Neuronal stem cell (in vitro differentiated cells): ENCODE data around the gene STAM.

Experiments used
- DNase-seq: peaks from one replicate; pipeline ENCODE4 v3.0.0-alpha.2; 2013; ENCODE audit warnings: low spot score
- H2AFZ ChIP-seq: one replicate; pipeline ENCODE4 v1.6.1; 2013; ENCODE audit warnings: mild to moderate bottlenecking, low read length, inconsistent platforms
- H2AK5ac ChIP-seq: 2 replicates; pipeline ENCODE4 v1.6.1; 2013; ENCODE audit warnings: low read depth, mild to moderate bottlenecking, inconsistent platforms, low read length, moderate library complexity, mixed read lengths
- H2BK120ac ChIP-seq: 2 replicates; pipeline ENCODE4 v1.6.1; 2013; ENCODE audit warnings: low read depth, mild to moderate bottlenecking, inconsistent platforms, low read length, moderate library complexity, mixed read lengths
- H2BK12ac ChIP-seq: one replicate; pipeline ENCODE4 v1.6.1; 2013; ENCODE audit warnings: low read length, inconsistent platforms
- H2BK15ac ChIP-seq: 2 replicates; pipeline ENCODE4 v1.6.1; 2013; ENCODE audit warnings: mild to moderate bottlenecking, low read length, inconsistent platforms, mixed read lengths
- H2BK5ac ChIP-seq: one replicate; pipeline ENCODE4 v1.6.1; 2013; ENCODE audit warnings: inconsistent platforms, mild to moderate bottlenecking, low read length, moderate library complexity
- H3K14ac ChIP-seq: one replicate; pipeline ENCODE4 v1.6.1; 2013; ENCODE audit warnings: low read length, inconsistent platforms
- H3K18ac ChIP-seq: 2 replicates; pipeline ENCODE4 v1.6.1; 2013; ENCODE audit warnings: low read length, inconsistent platforms
- H3K23ac ChIP-seq: 2 replicates; pipeline ENCODE4 v1.6.1; 2013; ENCODE audit warnings: low read depth, mild to moderate bottlenecking, mixed read lengths, low read length, inconsistent platforms; ENCODE audit not compliant: poor library complexity
- H3K27ac ChIP-seq: replicated peaks from 3 replicates; pipeline ENCODE4 v1.5.1; 2013; ENCODE audit warnings: low read length, inconsistent platforms
- H3K27me3 ChIP-seq, 3 experiments: 2 replicates each; pipeline ENCODE4 v1.6.1; 2013; ENCODE audit warnings: low read length in 3 of 3, mild to moderate bottlenecking in 2 of 3, inconsistent platforms in 1 of 3, low read depth in 1 of 3, mixed read lengths in 1 of 3, moderate library complexity in 1 of 3; ENCODE audit not compliant: control insufficient read depth in 3 of 3, insufficient read depth in 3 of 3
- H3K36me3 ChIP-seq, 2 donors: replicated peaks in 1 of 2; 2 replicates each; pipeline ENCODE4 v1.6.1; 2013; ENCODE audit warnings: low read length in 2 of 2; ENCODE audit not compliant: control insufficient read depth in 2 of 2, insufficient read depth in 2 of 2
- H3K4ac ChIP-seq: 2 replicates; pipeline ENCODE4 v1.6.1; 2013; ENCODE audit warnings: inconsistent platforms, mild to moderate bottlenecking, low read length, moderate library complexity
- H3K4me1 ChIP-seq, 2 donors: 1 replicate in 1 of 2; 2 replicates in 1 of 2; pipeline ENCODE4 v1.6.1; 2013; ENCODE audit warnings: low read length in 2 of 2, low read depth in 1 of 2; ENCODE audit not compliant: control insufficient read depth in 2 of 2, insufficient read depth in 1 of 2
- H3K4me2 ChIP-seq: one replicate; pipeline ENCODE4 v1.6.1; 2013; ENCODE audit warnings: mild to moderate bottlenecking, low read length, inconsistent platforms; ENCODE audit not compliant: insufficient read depth, poor library complexity, severe bottlenecking
- H3K4me3 ChIP-seq, 2 donors: 2 replicates each; pipeline ENCODE4 v1.5.1; 2013; ENCODE audit warnings: low read length in 2 of 2, mild to moderate bottlenecking in 2 of 2, inconsistent platforms in 1 of 2, moderate library complexity in 1 of 2
- H3K79me1 ChIP-seq: one replicate; pipeline ENCODE4 v1.6.1; 2013; ENCODE audit warnings: low read depth, mild to moderate bottlenecking, inconsistent platforms, low read length, moderate library complexity
- H3K9ac ChIP-seq: one replicate; pipeline ENCODE4 v1.6.1; 2013; ENCODE audit warnings: mild to moderate bottlenecking, low read depth, low read length, inconsistent platforms; ENCODE audit not compliant: poor library complexity
- H3K9me3 ChIP-seq, 2 donors: replicated peaks in 1 of 2; 2 replicates each; pipeline versions ENCODE3 to v1.6.1; 2013; ENCODE audit warnings: low read length in 2 of 2, mild to moderate bottlenecking in 2 of 2, inconsistent platforms in 1 of 2, low read depth in 1 of 2, mixed read lengths in 1 of 2, moderate library complexity in 1 of 2; ENCODE audit not compliant: control insufficient read depth in 2 of 2, insufficient read depth in 1 of 2
- H4K8ac ChIP-seq: one replicate; pipeline ENCODE4 v1.6.1; 2013; ENCODE audit warnings: low read depth, mild to moderate bottlenecking, inconsistent platforms, low read length, moderate library complexity
- H4K91ac ChIP-seq: one replicate; pipeline ENCODE4 v1.6.1; 2013; ENCODE audit warnings: low read length, low read depth, mild to moderate bottlenecking, inconsistent platforms; ENCODE audit not compliant: poor library complexity
- WGBS, 2 donors: extraction: QIAGEN DNeasy Blood & Tissue Kit; methylation state at CpG; one replicate each; pipeline ENCODE4 v1.1.7; 2013; ENCODE audit warnings: missing lambda C conversion rate in 2 of 2, mixed read lengths in 1 of 2; ENCODE audit not compliant: insufficient read length in 2 of 2, insufficient replicate concordance in 1 of 2; ENCODE audit errors: extremely low coverage in 2 of 2; 5-methylcytosine and 5-hydroxymethylcytosine counted together

Gene STAM

GRCh38 chr10:17712053-17712452 is 68.1 kb downstream of the STAM start:
- no peak overlapping the region for H3K27ac ChIP-seq
- no peak for DNase-seq
- H3K14ac ChIP-seq, result no peak overlapping the region
- H3K18ac ChIP-seq, result no peak overlapping the region
- no peak overlapping the region for H3K23ac ChIP-seq
- no peak overlapping the region for H3K9ac ChIP-seq
- peaks cover 2% of the 10 kb centered on the region for H3K79me1 ChIP-seq
- no peak overlapping the region for H2BK120ac ChIP-seq
- peaks cover 4 to 6% of the 10 kb centered on the region in 2 donors for H3K4me1 ChIP-seq
- no peak overlapping the region for H3K4ac ChIP-seq
- peaks cover 9 to 80% of the 10 kb centered on the region in 2 donors for H3K36me3 ChIP-seq
- no peak overlapping the region for H2AFZ ChIP-seq
- H2BK15ac ChIP-seq, result no peak overlapping the region
- no CpG with 5 or more reads among the region's 5 CpGs for WGBS, 2 donors
- H4K8ac ChIP-seq, result no peak overlapping the region
- no peaks in the 10 kb centered on the region for H3K27me3 ChIP-seq
- no peak overlapping the region for H4K91ac ChIP-seq
- H3K4me2 ChIP-seq, result no peak overlapping the region
- no peak overlapping the region for H2BK12ac ChIP-seq
- peaks cover 0 to 1% of the 10 kb centered on the region in 2 donors for H3K9me3 ChIP-seq
- no peak overlapping the region for H2AK5ac ChIP-seq
- H3K4me3 ChIP-seq, result peak overlapping the region in 1 of 2 donors; percentile 50
- H2BK5ac ChIP-seq, result no peak overlapping the region

- no peak overlapping the region for H2AK5ac ChIP-seq
- peak overlapping the region; percentile 18 for H3K9ac ChIP-seq
- H2BK5ac ChIP-seq, result no peak overlapping the region
- peak overlapping the region; percentile 81 for H2AFZ ChIP-seq
- peaks cover 4 to 6% of the 10 kb centered on the region in 2 donors for H3K4me1 ChIP-seq
- H4K91ac ChIP-seq, result no peak overlapping the region
- H2BK120ac ChIP-seq, result no peak overlapping the region
- peaks cover 0 to 1% of the 10 kb centered on the region in 2 donors for H3K9me3 ChIP-seq
- WGBS, 2 donors, result no CpG with 5 or more reads among the region's 18 CpGs
- no peak overlapping the region for H3K18ac ChIP-seq
- peaks cover 2% of the 10 kb centered on the region for H3K79me1 ChIP-seq
- H3K4me3 ChIP-seq, result peak overlapping the region; percentile 50 to 69
- H3K27ac ChIP-seq, result peak overlapping the region; percentile 64
- H4K8ac ChIP-seq, result no peak overlapping the region
- H2BK15ac ChIP-seq, result no peak overlapping the region
- H3K4me2 ChIP-seq, result peak overlapping the region; percentile 43
- no peak overlapping the region for H3K14ac ChIP-seq
- H3K4ac ChIP-seq, result no peak overlapping the region
- H3K23ac ChIP-seq, result no peak overlapping the region
- no peaks in the 10 kb centered on the region for H3K27me3 ChIP-seq
- DNase-seq, result peak; percentile 24
- no peak overlapping the region for H2BK12ac ChIP-seq
- peaks cover 11 to 82% of the 10 kb centered on the region in 2 donors for H3K36me3 ChIP-seq
Measured at GRCh38 chr10:17712717-17713471, 68.9 kb downstream of the STAM start.

- Histone ChIP-seq H3K27ac (no peak overlapping the region), H4K91ac (no peak overlapping the region), H2BK5ac (no peak overlapping the region), H2BK120ac (no peak overlapping the region), H3K14ac (no peak overlapping the region), H2AFZ (peak overlapping the region; percentile 81), H2BK15ac (no peak overlapping the region), H2BK12ac (no peak overlapping the region), H3K4me3 (no peak overlapping the region), H4K8ac (no peak overlapping the region), H3K9ac (no peak overlapping the region), H3K79me1 (peaks cover 2% of the 10 kb centered on the region), H3K27me3 (no peaks in the 10 kb centered on the region), H3K23ac (no peak overlapping the region), H3K18ac (no peak overlapping the region), H3K9me3 (peaks cover 0 to 1% of the 10 kb centered on the region in 2 donors), H3K4ac (no peak overlapping the region), H3K36me3 (peaks cover 11 to 74% of the 10 kb centered on the region in 2 donors), H2AK5ac (no peak overlapping the region), H3K4me2 (no peak overlapping the region), H3K4me1 (peaks cover 4 to 6% of the 10 kb centered on the region in 2 donors)
- DNase-seq, result no peak
- WGBS, 2 donors, result no CpG with 5 or more reads among the region's 10 CpGs
Measured at GRCh38 chr10:17713758-17714157, 69.8 kb downstream of the STAM start.

- Histone ChIP-seq H3K4ac (no peak overlapping the region), H2AFZ (no peak overlapping the region), H3K14ac (no peak overlapping the region), H3K27me3 (no peaks in the 10 kb centered on the region), H3K9ac (no peak overlapping the region), H2AK5ac (no peak overlapping the region), H3K4me1 (peaks cover 4 to 6% of the 10 kb centered on the region in 2 donors), H2BK120ac (no peak overlapping the region), H2BK15ac (no peak overlapping the region), H3K27ac (no peak overlapping the region), H3K36me3 (peaks cover 7 to 51% of the 10 kb centered on the region in 2 donors), H3K18ac (no peak overlapping the region), H2BK5ac (no peak overlapping the region), H3K79me1 (peaks cover 2% of the 10 kb centered on the region), H4K8ac (no peak overlapping the region), H3K23ac (no peak overlapping the region), H3K4me2 (no peak overlapping the region), H4K91ac (no peak overlapping the region), H3K9me3 (no peaks in the 10 kb centered on the region), H3K4me3 (no peak overlapping the region), H2BK12ac (no peak overlapping the region)
- WGBS, 2 donors, result no CpG with 5 or more reads among the region's 4 CpGs
- DNase-seq, result no peak
Measured at GRCh38 chr10:17716161-17716560, 72.2 kb downstream of the STAM start.
